RWPE1 (cell line): ENCODE data around the gene CHKA.

Experiments
- CTCF ChIA-PET: fragments of 350-600 bp; sonication (Branson Sonifier 250); formaldehyde crosslinking; extraction: SDS; loops from one replicate; lab custom pipeline; 2021; lab: Yijun Ruan, JAX
- POLR2A ChIA-PET: fragments of 400-600 bp; formaldehyde crosslinking; extraction: SDS; loops from one replicate; lab custom pipeline; 2020; ENCODE audit warnings: antibody characterized with exemption; ENCODE audit not compliant: low non-redundant PET; lab: Yijun Ruan, JAX
- DNase-seq: peaks from one replicate; pipeline ENCODE4 v3.0.0; 2012; ENCODE audit warnings: low spot score
- H3K27ac ChIP-seq: fragments of 450-650 bp; 2 replicates; pipeline ENCODE4 v1.5.1; 2017
- TF ChIP-seq, protein P1 (sequence below): fragments of 450-650 bp; conservative IDR thresholded peaks from 2 replicates; pipeline ENCODE4 v1.5.1; 2017; ENCODE audit warnings: low read depth, mild to moderate bottlenecking

The CHKA gene

DNA sequence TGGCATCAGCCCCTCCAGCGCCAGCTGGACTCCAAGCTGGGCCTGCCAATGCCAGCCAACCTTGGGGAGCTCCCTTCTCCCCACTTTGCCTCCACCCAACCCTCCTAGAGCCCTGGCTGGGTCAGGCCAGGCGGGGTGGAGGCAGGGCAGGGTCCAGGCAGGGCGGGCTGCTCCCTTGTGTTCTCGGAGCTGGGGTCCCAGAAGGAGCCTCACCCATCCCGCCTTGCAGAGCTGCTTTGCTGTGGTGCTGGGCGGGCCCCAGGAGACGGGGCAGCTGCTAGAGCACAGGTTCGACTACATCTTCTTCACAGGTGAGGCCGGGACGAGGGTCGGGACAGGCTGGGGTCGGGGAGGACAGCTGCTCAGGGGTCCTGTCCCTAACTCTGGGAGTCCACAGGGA is 101.7 kb downstream of the CHKA start:
- ChIA-PET CTCF (interaction anchor here (0.6 to 1.4 kb wide), 3 partner anchors 9 to 61 kb away, joined by 4 read pairs; partner anchors contain the start of gene ALDH3B1), POLR2A (interaction anchor here (0.6 kb wide), 1 partner anchor 1752 kb away, joined by 3 read pairs; no protein-coding TSS in a partner anchor)
- peak overlapping the region; percentile 99 for H3K27ac ChIP-seq
- no peak for DNase-seq
- TF ChIP-seq, protein P1, sequence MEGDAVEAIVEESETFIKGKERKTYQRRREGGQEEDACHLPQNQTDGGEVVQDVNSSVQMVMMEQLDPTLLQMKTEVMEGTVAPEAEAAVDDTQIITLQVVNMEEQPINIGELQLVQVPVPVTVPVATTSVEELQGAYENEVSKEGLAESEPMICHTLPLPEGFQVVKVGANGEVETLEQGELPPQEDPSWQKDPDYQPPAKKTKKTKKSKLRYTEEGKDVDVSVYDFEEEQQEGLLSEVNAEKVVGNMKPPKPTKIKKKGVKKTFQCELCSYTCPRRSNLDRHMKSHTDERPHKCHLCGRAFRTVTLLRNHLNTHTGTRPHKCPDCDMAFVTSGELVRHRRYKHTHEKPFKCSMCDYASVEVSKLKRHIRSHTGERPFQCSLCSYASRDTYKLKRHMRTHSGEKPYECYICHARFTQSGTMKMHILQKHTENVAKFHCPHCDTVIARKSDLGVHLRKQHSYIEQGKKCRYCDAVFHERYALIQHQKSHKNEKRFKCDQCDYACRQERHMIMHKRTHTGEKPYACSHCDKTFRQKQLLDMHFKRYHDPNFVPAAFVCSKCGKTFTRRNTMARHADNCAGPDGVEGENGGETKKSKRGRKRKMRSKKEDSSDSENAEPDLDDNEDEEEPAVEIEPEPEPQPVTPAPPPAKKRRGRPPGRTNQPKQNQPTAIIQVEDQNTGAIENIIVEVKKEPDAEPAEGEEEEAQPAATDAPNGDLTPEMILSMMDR: no peak

GRCh38 chr11:68018730-68019190 is 102.4 kb downstream of the CHKA start:
- H3K27ac ChIP-seq: peak overlapping the region; percentile 99
- TF ChIP-seq, protein P1: no peak
- no peak for DNase-seq
- POLR2A ChIA-PET: no interaction called here
- CTCF ChIA-PET: interaction anchor here (0.9 kb wide), 1 partner anchor 60 kb away, joined by 4 read pairs; no protein-coding TSS in a partner anchor

DNA sequence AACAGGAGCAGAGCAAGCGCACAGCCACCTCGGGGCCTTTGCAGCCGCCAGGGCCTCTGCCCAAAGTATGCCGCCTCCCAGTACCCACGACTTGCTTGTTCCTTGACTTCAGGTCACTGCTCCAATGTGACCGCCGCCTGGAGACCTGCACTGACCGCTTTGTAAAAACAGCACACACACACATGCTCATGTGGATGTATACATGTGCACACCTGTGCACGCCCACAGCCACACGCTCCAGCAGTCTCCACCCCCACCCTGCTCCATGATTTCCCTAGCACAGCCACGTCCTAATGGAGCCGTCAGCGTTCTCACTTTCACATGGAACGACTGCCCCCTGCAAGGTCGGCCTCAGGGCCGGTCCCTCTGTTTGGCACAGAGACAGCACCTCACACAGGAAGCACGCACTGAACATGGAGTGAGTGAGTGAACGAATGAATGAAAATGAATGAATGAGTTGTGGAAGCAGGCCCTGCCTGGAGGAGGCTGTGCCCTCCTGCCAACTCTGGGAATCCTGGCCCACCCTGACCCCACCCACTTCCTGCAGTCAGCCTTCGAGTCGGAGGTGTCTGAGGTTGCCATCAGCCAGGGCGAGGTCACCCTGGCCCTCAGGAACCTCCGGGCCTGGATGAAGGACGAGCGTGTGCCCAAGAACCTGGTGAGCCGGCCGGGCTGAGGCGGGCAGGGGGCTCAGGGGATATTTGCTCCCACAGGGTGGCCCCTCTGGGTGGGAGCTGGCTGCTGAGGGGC is 103.0 kb downstream of the CHKA start:
- TF ChIP-seq, protein P1: no peak
- CTCF ChIA-PET: no interaction called here
- peak overlapping the region; percentile 99 for H3K27ac ChIP-seq
- DNase-seq: no peak
- POLR2A ChIA-PET: no interaction called here

DNA sequence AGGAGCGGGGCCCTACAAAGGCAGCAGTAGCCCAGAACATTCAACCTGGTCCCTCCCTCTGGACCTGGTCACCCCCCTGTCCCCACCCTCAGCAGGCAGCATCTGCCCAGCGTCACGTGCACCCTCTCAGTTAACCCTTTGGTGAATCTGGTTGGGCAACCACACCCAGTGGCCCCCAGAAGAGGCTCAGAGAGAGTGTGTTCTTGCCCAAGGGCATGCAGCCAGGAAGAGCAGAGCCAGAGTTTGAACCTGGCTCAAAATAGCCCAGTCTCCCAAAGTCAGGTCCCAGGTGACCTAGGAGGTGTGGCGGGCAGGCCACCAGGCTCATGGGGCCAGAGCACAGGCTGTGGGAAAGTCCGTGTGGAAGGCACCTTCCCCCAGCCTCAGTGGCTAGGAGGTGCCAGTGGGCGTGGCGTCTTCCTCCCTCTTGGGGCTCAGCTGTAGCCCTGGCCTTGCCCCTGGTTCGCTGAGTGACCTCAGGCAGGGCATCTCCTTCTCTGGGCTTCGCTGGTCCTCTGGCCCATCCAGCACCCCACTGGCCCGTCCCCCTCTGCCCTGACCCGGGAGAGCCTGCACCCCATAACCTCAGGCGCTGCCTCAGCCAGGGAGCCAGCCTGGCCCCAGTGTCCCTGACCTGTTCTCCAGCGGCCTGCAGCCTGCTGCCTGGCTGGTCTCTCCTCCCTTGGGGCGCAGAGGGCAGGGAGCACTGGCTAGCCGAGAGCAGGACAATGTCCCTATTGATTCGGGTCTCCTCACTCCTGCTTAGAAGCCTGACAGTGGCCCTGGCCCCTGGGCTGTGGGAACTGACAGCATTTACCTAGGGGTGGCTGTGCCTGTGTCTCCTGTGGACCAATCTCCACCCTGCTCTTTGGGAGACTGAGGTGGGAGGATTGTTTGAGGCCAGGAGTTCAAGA is 104.0 kb downstream of the CHKA start:
- ChIA-PET POLR2A (no interaction called here), CTCF (no interaction called here)
- no peak for DNase-seq
- TF ChIP-seq, protein P1: no peak
- H3K27ac ChIP-seq: peak overlapping the region; percentile 99

- POLR2A ChIA-PET: no interaction called here
- DNase-seq: no peak
- TF ChIP-seq, protein P1: no peak
- CTCF ChIA-PET: interaction anchor here (1.0 kb wide), 1 partner anchor 13 kb away, joined by 3 read pairs; no protein-coding TSS in a partner anchor
- H3K27ac ChIP-seq: peak overlapping the region; percentile 99
Observed at GRCh38 chr11:68016161-68016903, 104.9 kb downstream of the CHKA start.

GRCh38 chr11:68015467-68015866 is 105.7 kb downstream of the CHKA start:
- POLR2A ChIA-PET: no interaction called here
- H3K27ac ChIP-seq: peak overlapping the region; percentile 99
- TF ChIP-seq, protein P1: no peak
- CTCF ChIA-PET: interaction anchor here (1.0 kb wide), 1 partner anchor 14 kb away, joined by 3 read pairs; no protein-coding TSS in a partner anchor
- no peak for DNase-seq
